Measurements from ENCODE around the gene PALD1.
"Not testable (repeated sequence)": the region's sequence is repeated elsewhere in the genome, so short reads cannot be mapped to it uniquely, and the experiment has no call there.

Gene PALD1

DNA sequence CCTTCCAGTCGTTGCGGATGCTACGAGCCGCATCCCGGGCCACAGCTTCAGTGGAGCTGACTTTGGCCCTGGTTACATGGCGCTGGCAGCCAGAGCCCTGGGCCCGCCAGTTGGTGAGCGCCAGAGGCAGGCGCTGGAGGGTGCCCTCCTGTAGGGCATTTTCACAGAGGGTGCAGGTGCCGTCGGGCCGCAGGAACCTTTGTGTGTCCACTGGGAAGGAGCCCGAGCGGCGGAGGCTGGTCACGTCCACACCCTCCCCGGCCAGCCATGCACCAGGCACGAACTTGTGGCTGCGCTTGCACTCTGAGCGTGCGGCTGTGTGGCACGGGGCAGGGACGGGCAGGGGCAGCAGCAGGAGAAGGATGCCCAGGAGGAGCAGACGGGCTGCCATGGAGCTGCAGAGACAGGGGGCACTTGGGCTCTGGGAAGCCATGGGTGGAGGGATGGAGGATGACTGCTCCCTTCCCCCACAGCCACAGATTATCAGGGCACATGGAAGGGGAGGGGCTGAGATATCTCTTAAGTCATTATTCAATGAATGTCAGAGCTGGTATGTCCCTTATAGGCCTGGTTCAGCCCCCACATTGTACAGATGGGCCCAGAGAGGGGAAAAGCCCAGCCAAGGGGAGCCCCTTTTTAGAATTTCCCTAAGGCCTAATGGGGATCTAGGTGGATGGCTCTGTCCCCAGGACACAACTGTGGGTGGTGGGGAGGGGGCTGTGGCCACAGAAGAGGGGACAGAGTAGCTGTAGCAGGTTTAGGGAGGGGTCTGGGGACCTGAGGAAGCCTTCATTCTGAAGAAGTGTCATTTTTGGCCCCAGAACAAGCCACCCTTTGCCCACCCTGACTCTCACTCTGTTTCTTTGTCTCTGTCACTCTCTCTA lies 122.2 kb downstream of the PALD1 start:
- DNase-seq (ENCODE audit: insufficient read length), result no peak
- TF ChIP-seq POLR2AphosphoS5 (IDR thresholded peaks at IDR 0.05; ENCODE audit: low read depth, low read length) (no peak), TAF1 (IDR thresholded peaks at IDR 0.05; ENCODE audit: borderline replicate concordance, low read depth, low read length) (no peak), POLR2A (IDR thresholded peaks at IDR 0.05; ENCODE audit: low read depth, low read length) (no peak)
- FAIRE-seq, result no peak

- DNase-seq (ENCODE audit: insufficient read length) (no peak), FAIRE-seq (no peak)
- no peak for TF ChIP-seq TAF1 (IDR thresholded peaks at IDR 0.05; ENCODE audit: borderline replicate concordance, low read depth, low read length)
- no peak for TF ChIP-seq POLR2AphosphoS5 (IDR thresholded peaks at IDR 0.05; ENCODE audit: low read depth, low read length)
- no peak for TF ChIP-seq POLR2A (IDR thresholded peaks at IDR 0.05; ENCODE audit: low read depth, low read length)
Observed at GRCh38 chr10:70601746-70602145, 123.2 kb downstream of the PALD1 start.

GRCh38 chr10:70602665-70603448 lies 124.3 kb downstream of the PALD1 start, which contains the start of gene PRF1:
PRF1 (minus strand) TSS chr10:70602741; CDS start chr10:70600902, 1,839 bp downstream.
- no peak for FAIRE-seq
- TF ChIP-seq POLR2AphosphoS5 (IDR thresholded peaks at IDR 0.05; ENCODE audit: low read depth, low read length) (no peak), POLR2A (IDR thresholded peaks at IDR 0.05; ENCODE audit: low read depth, low read length) (no peak), TAF1 (IDR thresholded peaks at IDR 0.05; ENCODE audit: borderline replicate concordance, low read depth, low read length) (no peak)
- DNase-seq (ENCODE audit: insufficient read length), result no peak

DNA sequence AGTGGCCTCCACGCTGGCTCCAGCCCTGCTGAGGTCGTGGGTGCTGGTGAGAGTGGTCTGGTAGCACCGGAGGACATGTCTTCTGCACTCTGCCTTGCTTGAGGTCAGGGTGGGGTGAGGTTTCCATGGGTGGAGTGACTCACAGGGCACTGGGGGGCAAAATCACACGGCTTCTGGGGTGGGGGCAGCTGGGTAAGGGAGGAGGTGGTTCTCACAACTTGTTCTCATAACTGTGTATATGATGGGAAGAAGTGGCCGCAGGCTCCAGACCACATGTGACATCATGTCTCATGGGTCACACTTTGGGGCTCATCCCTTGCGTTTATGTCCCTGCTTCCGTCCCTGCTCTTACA lies 124.9 kb downstream of the PALD1 start:
- TF ChIP-seq TAF1 (IDR thresholded peaks at IDR 0.05; ENCODE audit: borderline replicate concordance, low read depth, low read length) (no peak), POLR2A (IDR thresholded peaks at IDR 0.05; ENCODE audit: low read depth, low read length) (no peak), POLR2AphosphoS5 (IDR thresholded peaks at IDR 0.05; ENCODE audit: low read depth, low read length) (no peak)
- no peak for DNase-seq (ENCODE audit: insufficient read length)
- FAIRE-seq, result no peak

DNA sequence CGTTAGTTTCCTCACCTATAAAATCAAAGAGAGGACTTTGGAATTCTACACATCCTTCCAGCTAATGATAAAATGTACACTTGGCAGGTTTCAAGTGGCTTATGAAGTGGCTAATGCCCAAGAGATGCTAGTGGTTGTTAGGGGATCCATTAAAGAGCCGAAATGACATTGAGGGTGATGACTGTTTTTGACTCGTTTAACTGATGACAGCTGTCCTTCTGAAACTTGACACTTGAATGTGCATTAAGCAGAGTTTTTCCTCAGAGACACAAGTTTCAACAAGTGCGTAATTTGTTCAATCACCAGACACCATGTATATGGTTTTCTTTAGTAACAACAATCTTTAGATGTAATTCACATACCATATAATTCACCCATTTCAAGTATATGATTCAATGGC lies 125.5 kb downstream of the PALD1 start:
- no peak for DNase-seq (ENCODE audit: insufficient read length)
- TF ChIP-seq TAF1 (IDR thresholded peaks at IDR 0.05; ENCODE audit: borderline replicate concordance, low read depth, low read length) (no peak), POLR2A (IDR thresholded peaks at IDR 0.05; ENCODE audit: low read depth, low read length) (no peak), POLR2AphosphoS5 (IDR thresholded peaks at IDR 0.05; ENCODE audit: low read depth, low read length) (no peak)
- no peak for FAIRE-seq

GRCh38 chr10:70605161-70605560 lies 126.6 kb downstream of the PALD1 start:
- TF ChIP-seq POLR2A (IDR thresholded peaks at IDR 0.05; ENCODE audit: low read depth, low read length), result no peak
- DNase-seq (ENCODE audit: insufficient read length), result no peak
- FAIRE-seq, result no peak

DNA sequence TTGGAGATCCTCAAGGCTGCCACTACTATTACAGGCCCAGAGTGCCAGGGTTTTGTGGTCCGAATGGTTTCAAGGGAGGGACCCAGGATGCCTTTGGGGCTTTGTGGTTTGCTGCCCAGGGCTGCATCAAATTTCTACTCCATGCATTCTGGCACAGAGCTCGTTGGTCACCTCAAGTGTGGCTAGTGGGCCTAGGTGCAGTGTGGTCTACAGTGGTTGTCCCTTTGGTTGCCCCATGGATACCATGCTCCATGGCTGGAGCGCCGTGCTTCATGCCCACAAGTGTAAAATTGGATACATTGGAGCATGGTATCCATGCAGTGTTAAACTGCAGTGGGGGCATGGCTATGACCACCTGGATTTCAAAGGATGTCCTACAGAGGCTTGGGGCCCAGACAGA lies 129.4 kb downstream of the PALD1 start:
- no peak for TF ChIP-seq POLR2A (IDR thresholded peaks at IDR 0.05; ENCODE audit: low read depth, low read length)
- TF ChIP-seq TAF1 (IDR thresholded peaks at IDR 0.05; ENCODE audit: borderline replicate concordance, low read depth, low read length), result no peak
- no peak for TF ChIP-seq POLR2AphosphoS5 (IDR thresholded peaks at IDR 0.05; ENCODE audit: low read depth, low read length)
- DNase-seq (ENCODE audit: insufficient read length) (no peak), FAIRE-seq (no peak)

- TF ChIP-seq POLR2A (IDR thresholded peaks at IDR 0.05; ENCODE audit: low read depth, low read length), result no peak
- TF ChIP-seq TAF1 (IDR thresholded peaks at IDR 0.05; ENCODE audit: borderline replicate concordance, low read depth, low read length), result no peak
- no peak for TF ChIP-seq POLR2AphosphoS5 (IDR thresholded peaks at IDR 0.05; ENCODE audit: low read depth, low read length)
- DNase-seq (ENCODE audit: insufficient read length) (no peak), FAIRE-seq (no peak)
Observed at GRCh38 chr10:70613941-70614340, 135.4 kb downstream of the PALD1 start.

DNA sequence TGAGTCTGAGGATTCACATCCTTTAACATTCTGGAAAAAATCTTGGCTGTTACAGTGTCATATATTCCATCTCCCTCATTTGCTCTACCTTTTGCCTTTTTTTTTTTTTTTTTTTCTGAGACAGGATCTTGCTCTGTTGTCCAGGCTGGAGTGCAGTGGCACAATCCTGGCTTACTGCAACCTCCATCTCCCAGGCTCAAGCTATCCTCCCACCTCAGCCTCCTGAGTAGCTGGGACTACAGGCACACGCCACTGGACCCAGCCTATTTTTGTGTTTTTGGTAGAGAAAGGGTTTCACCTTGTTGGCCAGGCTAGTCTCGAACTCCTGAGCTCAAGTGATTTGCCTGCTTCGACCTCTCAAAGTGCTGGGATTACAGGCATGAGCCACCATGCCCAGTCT lies 135.8 kb downstream of the PALD1 start:
- FAIRE-seq; DNase-seq (ENCODE audit: insufficient read length): not testable (repeated sequence)

DNA sequence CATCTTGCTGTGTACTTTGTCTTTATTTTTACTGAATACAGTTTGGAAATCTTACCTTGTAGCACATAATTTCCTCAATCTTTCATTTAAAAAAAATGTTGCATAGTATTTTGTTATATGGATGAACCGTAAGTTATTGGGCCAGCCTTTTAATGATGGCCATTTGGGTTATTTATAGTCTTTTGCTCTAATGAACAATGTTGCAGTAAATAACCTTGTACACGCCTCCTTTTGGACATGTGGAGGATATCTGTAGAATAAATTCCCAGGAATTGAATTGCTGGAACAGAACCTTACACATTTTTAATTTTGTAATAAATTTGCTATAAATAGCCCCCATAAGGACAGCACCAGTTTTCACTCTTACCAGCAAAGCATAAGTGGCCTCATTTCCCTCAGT lies 136.6 kb downstream of the PALD1 start:
- FAIRE-seq, result no peak
- DNase-seq (ENCODE audit: insufficient read length), result no peak
- TF ChIP-seq POLR2A (IDR thresholded peaks at IDR 0.05; ENCODE audit: low read depth, low read length) (no peak), TAF1 (IDR thresholded peaks at IDR 0.05; ENCODE audit: borderline replicate concordance, low read depth, low read length) (no peak), POLR2AphosphoS5 (IDR thresholded peaks at IDR 0.05; ENCODE audit: low read depth, low read length) (no peak)

- TF ChIP-seq TAF1 (IDR thresholded peaks at IDR 0.05; ENCODE audit: borderline replicate concordance, low read depth, low read length), result no peak
- TF ChIP-seq POLR2A (IDR thresholded peaks at IDR 0.05; ENCODE audit: low read depth, low read length), result no peak
- TF ChIP-seq POLR2AphosphoS5 (IDR thresholded peaks at IDR 0.05; ENCODE audit: low read depth, low read length), result no peak
- no peak for DNase-seq (ENCODE audit: insufficient read length)
- FAIRE-seq, result peak; percentile 70
Observed at GRCh38 chr10:70615784-70616522, 137.4 kb downstream of the PALD1 start.

Measured in GM12892 (cell line).